ENCODE results near the gene FAM222A. TPM values are rescaled to one million over a fixed set of nuclear protein-coding genes. Genes with fewer than 3 reads are reported as not detected.

FAM222A gene
- total and polyA plus RNA-seq, 2 of the 4 experiments (the other 2 are of a cell fraction), result under 0.01 to 0.32 TPM

- TF ChIP-seq ELK1 (IDR thresholded peaks at IDR 0.05; ENCODE audit: borderline replicate concordance, low read depth, low read length), result no peak
Measured at GRCh38 chr12:109727746-109728726, 14.4 kb downstream of the FAM222A start (continued).

- Histone ChIP-seq H3K27ac (ENCODE audit: insufficient read depth, low read length) (no peak overlapping the region), H3K18ac (ENCODE audit: low read depth, low read length) (no peak overlapping the region), H2BK15ac (ENCODE audit: low read depth, low read length) (no peak overlapping the region), H3K4me3 (ENCODE audit: insufficient read depth, low read depth, low read length) (no peak overlapping the region), H3K79me1 (ENCODE audit: low read depth in 1 of 2, low read length in 2 of 2) (no peaks in the 10 kb centered on the region), H2BK20ac (ENCODE audit: low read depth, low read length) (no peak overlapping the region), H2AFZ (replicated peaks; ENCODE audit: low read length, poor library complexity) (no peak overlapping the region), H3K56ac (ENCODE audit: extremely low read depth, insufficient read depth, low read length) (no peak overlapping the region), H3K36me3 (ENCODE audit: control insufficient read depth, insufficient read depth, low read length) (no peaks in the 10 kb centered on the region), H3K4me1 (ENCODE audit: control insufficient read depth, insufficient read depth, low read length) (no peaks in the 10 kb centered on the region), H3K4me2 (ENCODE audit: low read depth, low read length) (no peak overlapping the region), H4K20me1 (ENCODE audit: insufficient read depth, low read length) (no peaks in the 10 kb centered on the region), H3K4ac (ENCODE audit: low read depth, low read length) (no peak overlapping the region), H2AK9ac (replicated peaks; ENCODE audit: low read depth, low read length, poor library complexity) (no peak overlapping the region), H3K9ac (ENCODE audit: low read depth, low read length) (no peak overlapping the region), H4K5ac (ENCODE audit: low read depth, low read length) (no peak overlapping the region), H3K14ac (replicated peaks; ENCODE audit: low read depth, low read length) (no peak overlapping the region), H2AK5ac (ENCODE audit: low read depth, low read length) (no peak overlapping the region), H4K91ac (ENCODE audit: insufficient read depth, low read depth, low read length) (no peak overlapping the region), H2BK120ac (ENCODE audit: low read depth, low read length) (no peak overlapping the region), H3K9me3 (ENCODE audit: control insufficient read depth, insufficient read depth, low read length) (no peaks in the 10 kb centered on the region), H3K27me3 (ENCODE audit: control insufficient read depth, insufficient read depth, low read length) (peaks cover 48% of the 10 kb centered on the region), H2BK5ac (ENCODE audit: low read depth, low read length, poor library complexity, severe bottlenecking) (no peak overlapping the region), H4K8ac (ENCODE audit: low read depth in 2 of 2, low read length in 2 of 2) (no peak overlapping the region), H3K23ac (ENCODE audit: low read depth, low read length) (no peak overlapping the region), H3K9me1 (ENCODE audit: insufficient read depth, low read length) (no peaks in the 10 kb centered on the region)
- dilution Hi-C loops (cut with HindIII; ENCODE audit: low sequenced_read_pairs, unreplicated experiment) (no loop called here), in situ Hi-C loops (cut with MboI; ENCODE audit: low sequenced_read_pairs) (no loop called here), intact Hi-C loops (cut with micrococcal nuclease) (no loop called here)
- CTCF ChIA-PET, result no interaction called here
- DNase-seq (no peak), ATAC-seq (ENCODE audit: low read depth) (no peak)
- WGBS, 2 experiments (ENCODE audit: extremely low coverage in 2 of 2, insufficient read length in 1 of 2), result no CpG with 5 or more reads among the region's 1 CpG
- POLR2A ChIA-PET (ENCODE audit: unreplicated experiment), result no interaction called here
- no peak for TF ChIP-seq POLR2A (IDR thresholded peaks at IDR 0.05; ENCODE audit: low read depth, low read length)
- TF ChIP-seq CHD1 (IDR thresholded peaks at IDR 0.05; ENCODE audit: low read depth, low read length), result no peak
- no TSS peak for BruUV-seq (replicated peaks)
Measured at GRCh38 chr12:109728921-109729320, 15.3 kb downstream of the FAM222A start.
